ENCODE results near the gene KNDC1. TPM values are rescaled to one million over a fixed set of nuclear protein-coding genes. Genes with fewer than 3 reads are reported as not detected.

KNDC1 gene
- total RNA-seq, 4 donors from 2014 or later: 3.7 to 5.9 (median 4.8) TPM

GRCh38 chr10:133202778-133203651, 43.0 kb downstream of the KNDC1 start:
- no peak for DNase-seq (ENCODE audit: low spot score in 2 of 2)
- no peaks in the 10 kb centered on the region for H3K36me3 ChIP-seq
- no peaks in the 10 kb centered on the region for H3K9me3 ChIP-seq
- 77 to 85% methylated on average over 47 to 55 of the region's 62 CpGs for WGBS, 2 donors
- no peaks in the 10 kb centered on the region for H3K4me1 ChIP-seq
- no peak overlapping the region for H3K4me3 ChIP-seq
- H3K27me3 ChIP-seq: no peaks in the 10 kb centered on the region
- TF ChIP-seq POLR2A (IDR thresholded peaks at IDR 0.05) (no peak), EP300 (IDR thresholded peaks at IDR 0.05) (no peak), CTCF (IDR thresholded peaks at IDR 0.05) (no peak)
- H3K27ac ChIP-seq: no peak overlapping the region

DNA sequence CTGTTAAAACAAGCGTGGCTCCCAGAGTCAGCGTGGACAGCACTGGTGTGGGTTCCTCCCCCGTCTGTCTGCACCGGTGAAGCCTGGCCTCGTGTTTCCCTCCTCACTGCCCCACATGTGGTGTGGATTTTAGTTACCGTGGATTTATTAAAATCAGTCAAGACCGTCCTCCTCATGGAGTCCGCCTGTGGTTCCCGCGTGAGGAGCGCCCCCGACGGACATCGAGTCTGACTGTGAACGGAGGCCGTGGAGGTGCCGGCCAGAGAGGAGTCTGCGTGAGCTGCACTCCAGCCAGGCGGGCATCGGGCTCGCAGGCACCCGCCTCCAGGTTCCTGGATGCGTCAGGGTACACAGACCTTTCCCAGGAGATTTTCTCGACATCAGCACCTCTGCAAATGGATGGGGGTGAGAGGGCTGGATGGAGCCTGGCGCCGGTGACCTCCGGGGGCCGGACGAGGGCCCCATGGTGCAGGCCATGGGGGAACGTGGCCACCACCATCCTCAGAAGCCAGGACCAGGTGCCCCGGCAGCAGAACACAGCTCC, 43.7 kb downstream of the KNDC1 start:
- TF ChIP-seq POLR2A (IDR thresholded peaks at IDR 0.05) (no peak), EP300 (IDR thresholded peaks at IDR 0.05) (no peak)
- no peak for DNase-seq (ENCODE audit: low spot score in 2 of 2)
- Histone ChIP-seq H3K4me1 (no peaks in the 10 kb centered on the region), H3K9me3 (no peaks in the 10 kb centered on the region), H3K27me3 (no peaks in the 10 kb centered on the region), H3K36me3 (no peaks in the 10 kb centered on the region), H3K27ac (no peak overlapping the region), H3K4me3 (no peak overlapping the region)
- 79% methylated on average over 25 to 28 of the region's 31 CpGs for WGBS, 2 donors

GRCh38 chr10:133204226-133205015, 44.4 kb downstream of the KNDC1 start:
- TF ChIP-seq CTCF (IDR thresholded peaks at IDR 0.05) (no peak), POLR2A (IDR thresholded peaks at IDR 0.05) (no peak), EP300 (IDR thresholded peaks at IDR 0.05) (no peak)
- 80 to 82% methylated on average over 35 to 37 of the region's 38 CpGs for WGBS, 2 donors

GRCh38 chr10:133205146-133205545, 45.1 kb downstream of the KNDC1 start:
- no peak for DNase-seq (ENCODE audit: low spot score in 2 of 2)
- no peak for TF ChIP-seq POLR2A (IDR thresholded peaks at IDR 0.05)
- TF ChIP-seq EP300 (IDR thresholded peaks at IDR 0.05): no peak
- TF ChIP-seq CTCF (IDR thresholded peaks at IDR 0.05): no peak
- no peak overlapping the region for H3K27ac ChIP-seq
- H3K9me3 ChIP-seq: no peaks in the 10 kb centered on the region
- no peaks in the 10 kb centered on the region for H3K27me3 ChIP-seq
- 83 to 87% methylated on average over 16 to 18 of the region's 23 CpGs for WGBS, 2 donors
- no peaks in the 10 kb centered on the region for H3K36me3 ChIP-seq
- H3K4me1 ChIP-seq: no peaks in the 10 kb centered on the region
- H3K4me3 ChIP-seq: no peak overlapping the region

More at GRCh38 chr10:133204226-133205015, 44.4 kb downstream of the KNDC1 start:
- DNase-seq (ENCODE audit: low spot score in 2 of 2): no peak
- Histone ChIP-seq H3K36me3 (no peaks in the 10 kb centered on the region), H3K9me3 (no peaks in the 10 kb centered on the region), H3K4me3 (no peak overlapping the region), H3K27me3 (no peaks in the 10 kb centered on the region), H3K4me1 (no peaks in the 10 kb centered on the region), H3K27ac (no peak overlapping the region)

DNA sequence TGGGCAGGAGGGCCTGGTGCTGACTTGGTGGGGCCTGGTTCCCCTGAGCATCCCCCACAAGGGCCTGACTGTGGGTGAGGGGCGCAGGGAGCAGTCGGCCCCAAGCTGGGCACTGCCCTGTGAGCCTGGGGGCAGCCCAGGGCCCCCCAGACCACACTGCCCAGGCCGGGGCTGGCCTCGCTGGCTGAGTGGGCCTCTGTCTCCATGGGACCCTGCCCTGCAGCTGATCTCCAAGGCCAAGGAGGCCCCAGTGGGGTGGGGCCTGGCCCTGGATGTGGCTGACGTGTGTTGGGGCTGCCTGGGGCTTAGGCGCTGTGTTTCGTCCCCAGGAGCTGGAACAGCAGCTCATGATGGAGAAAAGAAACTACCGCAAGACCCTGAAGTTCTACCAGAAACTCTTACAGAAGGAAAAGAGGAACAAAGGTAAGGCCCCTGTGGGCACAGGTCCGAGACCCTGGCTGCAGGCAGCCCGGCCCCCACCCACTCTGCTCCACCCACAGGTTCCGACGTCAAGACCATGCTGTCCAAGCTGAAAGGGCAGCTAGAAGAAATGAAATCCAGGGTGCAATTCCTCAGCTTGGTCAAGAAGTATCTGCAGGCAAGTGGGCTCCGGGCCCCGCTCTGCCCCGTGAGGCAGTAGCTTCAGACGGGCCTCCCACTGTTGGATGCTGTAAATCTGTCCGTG, 46.5 kb downstream of the KNDC1 start:
- Histone ChIP-seq H3K36me3 (no peaks in the 10 kb centered on the region), H3K4me3 (no peak overlapping the region), H3K27ac (no peak overlapping the region), H3K27me3 (no peaks in the 10 kb centered on the region), H3K9me3 (no peaks in the 10 kb centered on the region), H3K4me1 (no peaks in the 10 kb centered on the region)
- DNase-seq (ENCODE audit: low spot score in 2 of 2): no peak
- TF ChIP-seq EP300 (IDR thresholded peaks at IDR 0.05) (no peak), POLR2A (IDR thresholded peaks at IDR 0.05) (no peak), CTCF (IDR thresholded peaks at IDR 0.05) (no peak)
- 58 to 70% methylated on average over 13 to 17 of the region's 17 CpGs for WGBS, 2 donors
